GM19468 (cell line): ENCODE data around the gene NR1H2.

ENCODE experiments used
- ATAC-seq: cut with Tn5 transposase; IDR thresholded peaks from one replicate; pipeline ENCODE4 v1.9.1; 2021; ENCODE audit warnings: mild to moderate bottlenecking, moderate library complexity, moderate number of reproducible peaks; ENCODE audit not compliant: unreplicated experiment; ENCODE audit errors: extremely low read depth

Gene NR1H2

GRCh38 chr19:50420127-50420526 lies 43.9 kb downstream of the NR1H2 start:
- no peak for ATAC-seq

- ATAC-seq: no peak
Observed at GRCh38 chr19:50420808-50421207, 44.6 kb downstream of the NR1H2 start.

DNA sequence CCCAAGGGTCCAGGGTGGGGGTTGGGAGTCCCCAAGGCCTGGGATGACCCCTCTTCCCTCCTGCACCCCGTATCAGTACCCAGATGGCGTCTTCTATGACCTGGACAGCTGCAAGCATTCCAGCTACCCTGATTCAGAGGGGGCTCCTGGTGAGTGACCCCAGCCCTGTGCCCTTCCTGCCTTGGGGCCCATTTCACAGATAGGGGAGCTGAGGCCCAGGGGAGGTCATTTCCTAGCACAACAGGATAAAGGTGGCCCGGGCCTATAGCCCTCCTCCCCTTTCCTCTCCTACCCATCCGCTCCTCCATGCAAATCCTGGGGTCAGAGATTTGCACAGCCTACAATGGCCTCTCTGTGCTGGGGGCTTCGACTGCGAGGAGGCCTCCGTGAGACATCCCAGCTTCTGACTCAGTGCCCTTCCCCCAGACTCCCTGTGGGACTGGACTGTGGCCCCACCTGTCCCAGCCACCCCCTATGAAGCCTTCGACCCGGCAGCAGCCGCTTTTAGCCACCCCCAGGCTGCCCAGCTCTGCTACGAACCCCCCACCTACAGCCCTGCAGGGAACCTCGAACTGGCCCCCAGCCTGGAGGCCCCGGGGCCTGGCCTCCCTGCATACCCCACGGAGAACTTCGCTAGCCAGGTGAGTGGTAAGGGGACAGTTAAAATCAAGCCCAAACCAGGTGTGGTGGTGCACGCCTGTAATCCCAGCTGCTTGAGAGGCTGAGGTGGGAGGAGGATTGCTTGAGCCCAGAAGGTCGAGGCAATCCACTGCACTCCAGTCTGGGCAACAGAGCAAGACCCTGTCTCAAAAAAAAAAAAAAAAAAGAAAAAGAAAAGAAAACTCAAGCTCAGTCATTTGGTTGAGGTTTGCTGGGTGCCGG lies 46.4 kb downstream of the NR1H2 start:
- no peak for ATAC-seq

GRCh38 chr19:50423279-50424113 lies 47.2 kb downstream of the NR1H2 start:
- ATAC-seq: no peak

GRCh38 chr19:50425581-50425980 lies 49.3 kb downstream of the NR1H2 start:
- ATAC-seq: no peak

DNA sequence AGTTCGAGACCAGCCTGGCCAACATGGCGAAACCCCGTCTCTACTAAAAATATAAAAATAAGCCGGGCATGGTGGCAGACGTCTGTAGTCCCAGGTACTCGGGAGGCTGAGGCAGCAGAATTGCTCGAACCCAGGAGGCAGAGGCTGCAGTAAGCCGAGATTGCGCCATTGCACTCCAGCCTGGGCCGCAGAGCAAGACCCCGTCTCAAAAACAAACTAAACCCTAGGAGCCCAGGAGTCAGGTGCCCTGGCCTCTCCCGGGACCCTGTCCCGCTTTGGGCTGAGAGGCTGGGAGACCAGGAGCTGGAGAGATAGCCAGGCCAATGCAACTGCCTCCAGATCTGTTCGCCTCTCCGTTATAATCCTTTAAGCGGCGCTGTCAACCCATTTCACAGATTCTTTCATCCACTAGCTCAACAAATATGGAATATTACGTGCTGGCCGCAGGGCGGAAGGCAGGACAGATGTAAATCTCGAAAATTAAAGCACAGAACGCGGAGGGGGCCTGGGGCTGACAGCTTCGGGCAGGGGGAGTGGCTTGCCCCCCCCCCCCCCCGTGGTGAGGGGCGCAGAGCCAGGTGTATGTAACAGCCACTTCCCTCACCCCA lies 51.2 kb downstream of the NR1H2 start:
- no peak for ATAC-seq

DNA sequence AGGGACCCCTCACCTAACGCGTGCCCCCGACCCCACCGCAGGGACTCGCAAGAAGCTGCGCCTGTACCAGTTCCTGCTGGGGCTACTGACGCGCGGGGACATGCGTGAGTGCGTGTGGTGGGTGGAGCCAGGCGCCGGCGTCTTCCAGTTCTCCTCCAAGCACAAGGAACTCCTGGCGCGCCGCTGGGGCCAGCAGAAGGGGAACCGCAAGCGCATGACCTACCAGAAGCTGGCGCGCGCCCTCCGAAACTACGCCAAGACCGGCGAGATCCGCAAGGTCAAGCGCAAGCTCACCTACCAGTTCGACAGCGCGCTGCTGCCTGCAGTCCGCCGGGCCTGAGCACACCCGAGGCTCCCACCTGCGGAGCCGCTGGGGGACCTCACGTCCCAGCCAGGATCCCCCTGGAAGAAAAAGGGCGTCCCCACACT lies 51.8 kb downstream of the NR1H2 start:
- no peak for ATAC-seq

- no peak for ATAC-seq
Observed at GRCh38 chr19:50428772-50429463, 52.7 kb downstream of the NR1H2 start.

DNA sequence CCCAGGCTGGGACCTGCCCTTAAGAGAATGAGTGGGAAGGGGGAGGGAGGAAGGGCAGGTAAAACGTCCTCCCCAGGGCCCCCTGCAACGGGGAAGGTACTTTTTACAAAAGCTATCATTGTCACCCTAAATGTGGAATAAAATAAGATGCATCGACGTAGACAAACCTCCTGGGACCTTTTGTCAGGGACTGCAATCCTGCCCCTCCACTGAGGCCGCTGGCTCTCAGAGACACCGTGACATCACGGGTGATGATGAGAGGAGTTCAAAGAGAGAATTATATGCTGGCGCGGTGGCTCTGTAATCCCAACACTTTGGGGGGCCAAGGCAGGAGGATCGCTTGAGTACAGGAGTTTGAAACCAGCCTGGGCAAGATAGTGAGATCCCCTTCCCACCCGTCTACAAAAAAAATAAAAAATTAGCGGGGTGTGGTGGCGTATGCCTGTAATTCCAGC lies 54.7 kb downstream of the NR1H2 start:
- no peak for ATAC-seq

- ATAC-seq: no peak
Observed at GRCh38 chr19:50431343-50432220, 55.3 kb downstream of the NR1H2 start.

- ATAC-seq: no peak
Observed at GRCh38 chr19:50432221-50433028, 56.2 kb downstream of the NR1H2 start, which contains the start of gene MYBPC2. Gene MYBPC2, plus strand, starts transcription at chr19:50432892. Its CDS starts 62 bp downstream, at chr19:50432954.
